ENCODE data around the gene SEC14L2. TPM values are rescaled to one million over a fixed set of nuclear protein-coding genes. Genes with fewer than 3 reads are reported as not detected.

SEC14L2 gene
- total and polyA plus RNA-seq, 2 of the 8 experiments (the other 6 are each of a cell fraction or from before 2014, with no cell fraction given), result 2.8 to 3.2 TPM

DNA sequence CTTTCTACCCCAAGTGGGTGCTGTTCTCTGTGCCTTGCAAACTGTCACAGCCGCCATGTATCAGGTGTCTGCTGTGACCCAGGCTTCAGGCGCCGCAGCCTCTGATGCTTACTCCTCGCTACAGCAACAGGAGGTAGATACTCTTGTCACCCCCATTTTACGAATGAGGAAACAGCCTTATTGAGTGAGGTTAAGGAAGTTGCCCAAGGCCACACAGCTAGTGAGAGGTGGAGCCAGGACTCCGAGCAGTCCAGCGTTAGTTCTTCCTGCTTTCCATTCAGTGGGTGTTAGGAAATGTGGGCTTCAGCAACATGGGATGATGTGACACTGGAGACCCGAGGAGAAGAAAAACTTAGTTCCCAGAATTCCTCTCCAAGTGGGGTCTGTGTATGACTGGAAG, 23.9 kb upstream of the SEC14L2 start:
- H3K36me3 ChIP-seq (ENCODE audit: control insufficient read depth in 2 of 4, insufficient read depth in 4 of 4, low read length in 3 of 4), result peaks cover 0 to 3% (median 2%) of the 10 kb centered on the region in 4 experiments; a peak in 1 of 8 replicates
- no peak overlapping the region for H2BK20ac ChIP-seq (ENCODE audit: low read length)
- H2AFZ ChIP-seq (ENCODE audit: low read length), result no peak overlapping the region
- H3K14ac ChIP-seq (ENCODE audit: insufficient read length), result no peak overlapping the region
- H2BK120ac ChIP-seq (replicated peaks; ENCODE audit: low read depth, low read length), result no peak overlapping the region
- H3K79me1 ChIP-seq (ENCODE audit: low read depth, low read length), result no peaks in the 10 kb centered on the region
- no peak overlapping the region for H4K91ac ChIP-seq (replicated peaks; ENCODE audit: insufficient read length, low read length)
- H3K4me3 ChIP-seq (ENCODE audit: extremely low read depth in 1 of 4, insufficient read depth in 2 of 4, low read depth in 3 of 4, low read length in 4 of 4), result no peak overlapping the region
- ChIA-PET POLR2A (ENCODE audit: partially characterized antibody) (interaction anchor here (0.9 to 11.8 kb wide), 11 partner anchors 9 to 118 kb away, joined by 3 to 129 read pairs (median 3); partner anchors contain the start of genes CCDC157 and SF3A1), CTCF (ENCODE audit: partially characterized antibody) (interaction anchor here (0.6 to 6.3 kb wide), 4 partner anchors 10 to 84 kb away, joined by 3 to 28 read pairs (median 18); partner anchors contain the start of genes CASTOR1 and RNF215)
- no peaks in the 10 kb centered on the region; a peak in 1 of 7 replicates for H3K27me3 ChIP-seq (replicated peaks in 1 of 4; ENCODE audit: control insufficient read depth in 3 of 4, extremely low read depth in 1 of 4, insufficient read depth in 3 of 4, low read length in 3 of 4)
- H3K23ac ChIP-seq (ENCODE audit: insufficient read length), result no peak overlapping the region
- no peak overlapping the region for H3K56ac ChIP-seq (replicated peaks; ENCODE audit: insufficient read length, low read depth, low read length)
- 82% methylated on average over 8 of the region's 8 CpGs; no CpG with 5 or more reads in 1 of the 2 experiments for WGBS, 2 experiments (ENCODE audit: extremely low coverage in 1 of 2, insufficient coverage in 1 of 2, insufficient read length in 1 of 2, insufficient replicate concordance in 2 of 2, low coverage in 1 of 2, low lambda C conversion rate in 2 of 2, missing lambda C conversion rate in 1 of 2)
- H3K27ac ChIP-seq (ENCODE audit: low read depth, low read length), result no peak overlapping the region
- FAIRE-seq, result no peak
- H2BK12ac ChIP-seq (ENCODE audit: low read depth, low read length), result no peak overlapping the region
- no peaks in the 10 kb centered on the region for H3K23me2 ChIP-seq (ENCODE audit: low read depth, low read length)
- H2BK15ac ChIP-seq (ENCODE audit: low read length), result no peak overlapping the region
- H4K5ac ChIP-seq (ENCODE audit: insufficient read length, low read depth, low read length), result no peak overlapping the region
- peaks cover 0 to 2% (median 0%) of the 10 kb centered on the region in 4 experiments; a peak in 1 of 7 replicates for H3K4me1 ChIP-seq (replicated peaks in 1 of 4; ENCODE audit: control insufficient read depth in 3 of 4, insufficient read depth in 4 of 4, low read length in 3 of 4)
- H2BK5ac ChIP-seq (ENCODE audit: low read depth, low read length), result peak overlapping the region; percentile 28; the same call in 1 of the 2 replicates
- H4K8ac ChIP-seq (ENCODE audit: extremely low read depth, insufficient read depth, low read length), result no peak overlapping the region
- peaks cover 3 to 7% of the 10 kb centered on the region in 2 experiments for H4K20me1 ChIP-seq (replicated peaks in 1 of 2; ENCODE audit: control insufficient read depth in 1 of 2, insufficient read depth in 2 of 2, low read length in 2 of 2)
- no peak overlapping the region; a peak in 1 of 4 replicates for H3K4me2 ChIP-seq (ENCODE audit: insufficient read depth in 1 of 2, low read depth in 2 of 2, low read length in 2 of 2)
- 0 out of 7 replicates have a peak overlapping the region, but pooled peaks of 1 of the 4 experiments have one; percentile 14 for H3K9ac ChIP-seq (replicated peaks in 1 of 4; ENCODE audit: extremely low read depth in 1 of 4, low read depth in 3 of 4, low read length in 3 of 4)
- H2AK5ac ChIP-seq (ENCODE audit: low read depth, low read length), result no peak overlapping the region
- H3K9me3 ChIP-seq (ENCODE audit: insufficient read depth in 2 of 2, low read depth in 1 of 2, low read length in 1 of 2), result no peaks in the 10 kb centered on the region
- no peak overlapping the region for H3K4ac ChIP-seq (replicated peaks; ENCODE audit: insufficient read length, low read depth, low read length)
- no peaks in the 10 kb centered on the region for H3K79me2 ChIP-seq (ENCODE audit: control insufficient read depth in 1 of 2, insufficient read depth in 2 of 2, low read length in 2 of 2)
- no peak overlapping the region for H3K18ac ChIP-seq (ENCODE audit: extremely low read depth, low read length)
- no peak for DNase-seq (ENCODE audit: low read depth in 1 of 2, low spot score in 2 of 2)
- TF ChIP-seq ATF2 (IDR thresholded peaks at IDR 0.05; ENCODE audit: low read length), result no peak
